Liver (tissue), 3 donors: ENCODE results near the gene MRPL9.

Experiments
- ATF3 ChIP-seq: IDR thresholded peaks from 2 replicates; pipeline ENCODE4 v1.6.1; 2016; ENCODE audit warnings: antibody characterized with exemption
- CTCF ChIP-seq: fragments of 150-350 bp; IDR thresholded peaks from 2 replicates; pipeline ENCODE4 v1.5.1; 2017; ENCODE audit warnings: improper control_type of control experiment, low read depth, low read length; ENCODE audit not compliant: missing input control
- EGR1 ChIP-seq, 2 donors: IDR thresholded peaks; 2 replicates each; pipeline ENCODE4 v1.6.1; 2016 to 2018; ENCODE audit warnings: antibody characterized with exemption in 2 of 2, low read depth in 2 of 2
- FOXA1 ChIP-seq: IDR thresholded peaks from 2 replicates; pipeline ENCODE4 v1.6.1; 2016; ENCODE audit warnings: antibody characterized with exemption
- FOXA2 ChIP-seq: IDR thresholded peaks from 2 replicates; pipeline ENCODE4 v1.6.1; 2016; ENCODE audit warnings: antibody characterized with exemption
- GABPA ChIP-seq, 2 donors: IDR thresholded peaks in 1 of 2; conservative IDR thresholded peaks in 1 of 2; 2 replicates each; pipeline ENCODE4 v1.6.1; 2016; ENCODE audit warnings: antibody characterized with exemption in 2 of 2, mild to moderate bottlenecking in 1 of 2, moderate library complexity in 1 of 2
- JUND ChIP-seq, 2 donors: IDR thresholded peaks; 2 replicates each; pipeline ENCODE4 v1.6.1; 2016; ENCODE audit warnings: antibody characterized with exemption in 2 of 2
- RAD21 ChIP-seq, 2 donors: IDR thresholded peaks; 2 replicates each; pipeline ENCODE4 v1.6.1; 2016; ENCODE audit warnings: antibody characterized with exemption in 2 of 2, mild to moderate bottlenecking in 2 of 2
- SP1 ChIP-seq: IDR thresholded peaks from 2 replicates; pipeline ENCODE4 v1.6.1; 2018; ENCODE audit warnings: antibody characterized with exemption, mild to moderate bottlenecking
- donor health status: healthy.
- donor health status: healthy.

- TF ChIP-seq CTCF, result no peak
- TF ChIP-seq JUND (IDR thresholded peaks at IDR 0.05), result no peak
- TF ChIP-seq FOXA1, result no peak
- no peak for TF ChIP-seq ATF3
- no peak for TF ChIP-seq GABPA (IDR thresholded peaks at IDR 0.05 in 1 of 2, conservative IDR thresholded peaks at IDR 0.05 in 1 of 2)
- no peak for TF ChIP-seq EGR1 (IDR thresholded peaks at IDR 0.05; ENCODE audit: low read depth in 2 of 2)
- TF ChIP-seq RAD21 (IDR thresholded peaks at IDR 0.05), result no peak
- no peak for TF ChIP-seq FOXA2
- no peak for TF ChIP-seq SP1
Measured at GRCh38 chr1:151713044-151713443, 50.3 kb downstream of the MRPL9 start.
